HepG2 (cell line): ENCODE measurements around the gene HIC1. TPM values are rescaled to one million over a fixed set of nuclear protein-coding genes. Genes with fewer than 3 reads are reported as not detected.

Source experiments
- KAT8 ChIP-seq: IDR thresholded peaks from 2 replicates; pipeline ENCODE4 v1.6.1; 2016; ENCODE audit warnings: missing genetic modification reagents, missing compliant biosample characterization
- RAD21 ChIP-seq: fragments of 450-650 bp; formaldehyde crosslinking; IDR thresholded peaks from 2 replicates; pipeline ENCODE4 v1.5.0; 2020; ENCODE audit warnings: mild to moderate bottlenecking
- RELA ChIP-seq: sonication (generic); formaldehyde crosslinking; IDR thresholded peaks from 2 replicates; pipeline ENCODE4 v1.4.0; 2020; ENCODE audit warnings: missing genetic modification reagents
- SMC3 ChIP-seq: IDR thresholded peaks from 2 replicates; pipeline ENCODE4 v1.6.1; 2011; ENCODE audit warnings: low read length, improper control_type of control experiment
- SP140L ChIP-seq: sonication (generic); formaldehyde crosslinking; IDR thresholded peaks from 2 replicates; pipeline ENCODE4 v1.4.0; 2020; ENCODE audit warnings: missing genetic modification reagents, borderline replicate concordance
- XRCC5 ChIP-seq: fragments of 200-400 bp; formaldehyde crosslinking; optimal IDR thresholded peaks from 2 replicates; pipeline ENCODE3; 2017; ENCODE audit warnings: mild to moderate bottlenecking, low read length
- ZFP1 ChIP-seq: IDR thresholded peaks from 2 replicates; pipeline ENCODE4 v1.6.1; 2016
- ZNF331 ChIP-seq: sonication (generic); formaldehyde crosslinking; IDR thresholded peaks from 2 replicates; pipeline ENCODE4 v1.4.0; 2020; ENCODE audit warnings: missing genetic modification reagents
- ZNF746 ChIP-seq: sonication (generic); formaldehyde crosslinking; IDR thresholded peaks from 2 replicates; pipeline ENCODE4 v1.8.0; 2022; ENCODE audit warnings: mild to moderate bottlenecking, missing genetic modification reagents
- ZNF777 ChIP-seq: sonication (generic); formaldehyde crosslinking; IDR thresholded peaks from 2 replicates; pipeline ENCODE4 v1.4.0; 2020; ENCODE audit warnings: missing genetic modification reagents
- polyA plus RNA-seq, 8 experiments: library from polyadenylated mRNA; depleted of rRNA in 3 of 8; stranded (reverse) in 7 of 8; unstranded in 1 of 8; fragments of >200 nt; fragmentation: Illumina TruSeq in 4 of 8; extraction: Trizol in 4 of 8; gene quantifications; 2 replicates each; pipeline versions ENCODE4 v1.2.1 to v1.2.3, GENCODE V29; 2011 to 2016; ENCODE audit warnings: low read depth in 4 of 8, missing spikeins in 1 of 8, mixed read lengths in 1 of 8; ENCODE audit not compliant: insufficient read depth in 1 of 8
- total RNA-seq, 5 experiments: library from RNA; depleted of rRNA; stranded (reverse); fragments of >200 nt; fragmentation: Illumina TruSeq; extraction: Trizol; gene quantifications; 2 replicates each; pipeline ENCODE4 v1.2.3, GENCODE V29; 2016; ENCODE audit warnings: low read depth in 1 of 5
- TF ChIP-seq, protein P1 (sequence below): sonication (generic); formaldehyde crosslinking; IDR thresholded peaks from 2 replicates; pipeline ENCODE4 v1.9.0; 2021; ENCODE audit warnings: missing genetic modification reagents, borderline replicate concordance
- TF ChIP-seq, protein P2 (sequence below): sonication (generic); formaldehyde crosslinking; IDR thresholded peaks from 2 replicates; pipeline ENCODE4 v1.4.0; 2020; ENCODE audit warnings: mild to moderate bottlenecking, missing genetic modification reagents
- TF ChIP-seq, protein P3 (sequence below): sonication (generic); formaldehyde crosslinking; IDR thresholded peaks from 2 replicates; pipeline ENCODE4 v1.8.1; 2023; ENCODE audit warnings: mild to moderate bottlenecking, inconsistent platforms, moderate library complexity, missing genetic modification reagents, borderline replicate concordance
- TF ChIP-seq, protein P4 (sequence below), 2 experiments: IDR thresholded peaks; 2 replicates each; pipeline ENCODE4 v1.6.1; 2011 to 2012; ENCODE audit warnings: low read length in 2 of 2, borderline replicate concordance in 1 of 2, low read depth in 1 of 2, mild to moderate bottlenecking in 1 of 2, moderate library complexity in 1 of 2

Gene HIC1
- total and polyA plus RNA-seq, 2 of the 13 experiments (the other 11 are each of a cell fraction or from before 2014, with no cell fraction given) = 0.04 to 0.31 TPM

DNA sequence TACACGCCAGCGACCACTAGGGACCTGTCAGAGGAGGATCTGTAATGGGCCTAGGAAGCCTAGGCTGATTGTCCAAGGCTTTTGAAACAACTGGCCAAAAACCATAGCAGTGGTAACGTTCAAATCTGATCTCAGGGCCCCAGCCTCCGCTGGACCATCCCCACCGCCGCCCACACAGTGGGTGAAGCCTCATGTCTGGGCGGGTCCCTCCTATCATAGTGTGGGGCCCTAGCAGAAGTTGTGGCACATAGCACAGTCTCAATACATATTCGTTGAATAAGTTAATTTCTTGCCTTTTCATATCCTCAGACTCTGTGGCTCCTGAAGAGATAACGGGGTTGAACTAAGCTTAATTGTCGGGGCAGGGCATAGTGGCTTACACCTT, 24.1 kb upstream of the HIC1 start (continued):
- TF ChIP-seq, protein P1, sequence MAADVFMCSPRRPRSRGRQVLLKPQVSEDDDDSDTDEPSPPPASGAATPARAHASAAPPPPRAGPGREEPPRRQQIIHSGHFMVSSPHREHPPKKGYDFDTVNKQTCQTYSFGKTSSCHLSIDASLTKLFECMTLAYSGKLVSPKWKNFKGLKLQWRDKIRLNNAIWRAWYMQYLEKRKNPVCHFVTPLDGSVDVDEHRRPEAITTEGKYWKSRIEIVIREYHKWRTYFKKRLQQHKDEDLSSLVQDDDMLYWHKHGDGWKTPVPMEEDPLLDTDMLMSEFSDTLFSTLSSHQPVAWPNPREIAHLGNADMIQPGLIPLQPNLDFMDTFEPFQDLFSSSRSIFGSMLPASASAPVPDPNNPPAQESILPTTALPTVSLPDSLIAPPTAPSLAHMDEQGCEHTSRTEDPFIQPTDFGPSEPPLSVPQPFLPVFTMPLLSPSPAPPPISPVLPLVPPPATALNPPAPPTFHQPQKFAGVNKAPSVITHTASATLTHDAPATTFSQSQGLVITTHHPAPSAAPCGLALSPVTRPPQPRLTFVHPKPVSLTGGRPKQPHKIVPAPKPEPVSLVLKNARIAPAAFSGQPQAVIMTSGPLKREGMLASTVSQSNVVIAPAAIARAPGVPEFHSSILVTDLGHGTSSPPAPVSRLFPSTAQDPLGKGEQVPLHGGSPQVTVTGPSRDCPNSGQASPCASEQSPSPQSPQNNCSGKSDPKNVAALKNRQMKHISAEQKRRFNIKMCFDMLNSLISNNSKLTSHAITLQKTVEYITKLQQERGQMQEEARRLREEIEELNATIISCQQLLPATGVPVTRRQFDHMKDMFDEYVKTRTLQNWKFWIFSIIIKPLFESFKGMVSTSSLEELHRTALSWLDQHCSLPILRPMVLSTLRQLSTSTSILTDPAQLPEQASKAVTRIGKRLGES (CRISPR knock-in tag) = no peak
- TF ChIP-seq RELA (CRISPR knock-in tag) (no peak), SMC3 (peak; percentile 51; the same call in 1 of the 2 replicates), XRCC5 (peak; percentile 51), SP140L (no peak), KAT8 (CRISPR knock-in tag) (no peak), ZNF777 (CRISPR knock-in tag) (no peak), RAD21 (CRISPR knock-in tag) (peak; percentile 71), ZNF746 (CRISPR knock-in tag) (no peak), ZFP1 (CRISPR knock-in tag) (no peak), ZNF331 (CRISPR knock-in tag) (peak; percentile 16; the same call in 1 of the 2 replicates)
- TF ChIP-seq, protein P2, sequence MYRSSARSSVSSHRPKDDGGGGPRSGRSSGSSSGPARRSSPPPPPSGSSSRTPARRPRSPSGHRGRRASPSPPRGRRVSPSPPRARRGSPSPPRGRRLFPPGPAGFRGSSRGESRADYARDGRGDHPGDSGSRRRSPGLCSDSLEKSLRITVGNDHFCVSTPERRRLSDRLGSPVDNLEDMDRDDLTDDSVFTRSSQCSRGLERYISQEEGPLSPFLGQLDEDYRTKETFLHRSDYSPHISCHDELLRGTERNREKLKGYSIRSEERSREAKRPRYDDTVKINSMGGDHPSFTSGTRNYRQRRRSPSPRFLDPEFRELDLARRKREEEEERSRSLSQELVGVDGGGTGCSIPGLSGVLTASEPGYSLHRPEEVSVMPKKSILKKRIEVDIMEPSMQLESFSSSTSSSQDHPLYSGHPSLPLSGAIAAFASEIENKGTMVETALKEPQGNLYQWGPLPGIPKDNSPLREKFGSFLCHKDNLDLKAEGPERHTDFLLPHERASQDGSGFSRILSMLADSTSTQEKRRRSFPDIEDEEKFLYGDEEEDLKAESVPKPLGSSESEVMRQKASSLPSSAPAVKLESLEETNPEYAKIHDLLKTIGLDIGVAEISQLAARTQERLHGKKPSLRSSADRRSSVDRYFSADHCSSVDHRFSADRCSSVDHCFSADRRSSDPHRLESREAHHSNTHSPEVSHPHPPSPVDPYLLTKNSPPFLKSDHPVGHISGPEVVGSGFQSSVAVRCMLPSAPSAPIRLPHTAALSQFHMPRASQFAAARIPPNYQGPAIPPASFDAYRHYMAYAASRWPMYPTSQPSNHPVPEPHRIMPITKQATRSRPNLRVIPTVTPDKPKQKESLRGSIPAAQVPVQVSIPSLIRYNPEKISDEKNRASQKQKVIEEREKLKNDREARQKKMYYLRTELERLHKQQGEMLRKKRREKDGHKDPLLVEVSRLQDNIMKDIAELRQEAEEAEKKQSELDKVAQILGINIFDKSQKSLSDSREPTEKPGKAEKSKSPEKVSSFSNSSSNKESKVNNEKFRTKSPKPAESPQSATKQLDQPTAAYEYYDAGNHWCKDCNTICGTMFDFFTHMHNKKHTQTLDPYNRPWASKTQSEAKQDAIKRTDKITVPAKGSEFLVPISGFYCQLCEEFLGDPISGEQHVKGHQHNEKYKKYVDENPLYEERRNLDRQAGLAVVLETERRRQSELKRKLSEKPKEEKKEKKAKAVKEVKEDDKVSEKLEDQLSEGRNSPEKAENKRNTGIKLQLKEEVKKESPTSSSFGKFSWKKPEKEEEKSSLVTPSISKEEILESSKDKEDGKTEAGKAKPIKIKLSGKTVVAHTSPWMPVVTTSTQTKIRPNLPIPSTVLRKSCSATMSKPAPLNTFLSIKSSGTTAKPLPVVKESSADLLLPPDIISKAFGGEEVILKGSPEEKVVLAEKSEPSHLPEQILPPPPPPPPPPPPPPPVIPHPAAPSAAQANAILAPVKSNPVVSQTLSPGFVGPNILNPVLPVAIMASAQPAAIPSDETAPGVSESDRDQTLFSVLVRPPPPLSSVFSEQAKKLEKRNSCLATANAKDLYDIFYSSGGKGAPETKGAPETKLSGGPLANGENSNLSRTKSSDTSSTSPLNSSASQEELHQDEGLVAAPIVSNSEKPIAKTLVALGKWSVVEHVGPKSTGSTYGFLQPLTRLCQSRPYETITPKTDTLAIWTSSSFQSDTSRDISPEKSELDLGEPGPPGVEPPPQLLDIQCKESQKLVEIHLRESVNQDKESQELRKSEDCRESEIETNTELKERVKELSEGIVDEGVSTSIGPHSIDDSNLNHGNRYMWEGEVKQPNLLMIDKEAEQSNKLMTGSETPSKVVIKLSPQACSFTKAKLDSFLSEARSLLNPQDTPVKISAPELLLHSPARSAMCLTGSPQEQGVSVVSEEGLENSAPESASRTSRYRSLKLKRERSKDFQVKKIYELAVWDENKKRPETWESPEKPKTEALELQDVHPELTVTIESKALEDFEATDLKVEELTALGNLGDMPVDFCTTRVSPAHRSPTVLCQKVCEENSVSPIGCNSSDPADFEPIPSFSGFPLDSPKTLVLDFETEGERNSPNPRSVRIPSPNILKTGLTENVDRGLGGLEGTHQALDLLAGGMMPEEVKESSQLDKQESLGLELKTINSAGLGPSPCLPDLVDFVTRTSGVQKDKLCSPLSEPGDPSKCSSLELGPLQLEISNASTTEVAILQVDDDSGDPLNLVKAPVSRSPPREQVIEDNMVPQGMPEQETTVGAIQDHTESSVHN = no peak
- TF ChIP-seq, protein P3, sequence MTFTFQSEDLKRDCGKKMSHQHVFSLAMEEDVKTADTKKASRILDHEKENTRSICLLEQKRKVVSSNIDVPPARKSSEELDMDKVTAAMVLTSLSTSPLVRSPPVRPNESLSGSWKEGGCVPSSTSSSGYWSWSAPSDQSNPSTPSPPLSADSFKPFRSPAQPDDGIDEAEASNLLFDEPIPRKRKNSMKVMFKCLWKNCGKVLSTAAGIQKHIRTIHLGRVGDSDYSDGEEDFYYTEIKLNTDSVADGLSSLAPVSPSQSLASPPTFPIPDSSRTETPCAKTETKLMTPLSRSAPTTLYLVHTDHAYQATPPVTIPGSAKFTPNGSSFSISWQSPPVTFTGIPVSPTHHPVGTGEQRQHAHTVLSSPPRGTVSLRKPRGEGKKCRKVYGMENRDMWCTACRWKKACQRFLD (CRISPR knock-in tag) = no peak
- TF ChIP-seq, protein P4, sequence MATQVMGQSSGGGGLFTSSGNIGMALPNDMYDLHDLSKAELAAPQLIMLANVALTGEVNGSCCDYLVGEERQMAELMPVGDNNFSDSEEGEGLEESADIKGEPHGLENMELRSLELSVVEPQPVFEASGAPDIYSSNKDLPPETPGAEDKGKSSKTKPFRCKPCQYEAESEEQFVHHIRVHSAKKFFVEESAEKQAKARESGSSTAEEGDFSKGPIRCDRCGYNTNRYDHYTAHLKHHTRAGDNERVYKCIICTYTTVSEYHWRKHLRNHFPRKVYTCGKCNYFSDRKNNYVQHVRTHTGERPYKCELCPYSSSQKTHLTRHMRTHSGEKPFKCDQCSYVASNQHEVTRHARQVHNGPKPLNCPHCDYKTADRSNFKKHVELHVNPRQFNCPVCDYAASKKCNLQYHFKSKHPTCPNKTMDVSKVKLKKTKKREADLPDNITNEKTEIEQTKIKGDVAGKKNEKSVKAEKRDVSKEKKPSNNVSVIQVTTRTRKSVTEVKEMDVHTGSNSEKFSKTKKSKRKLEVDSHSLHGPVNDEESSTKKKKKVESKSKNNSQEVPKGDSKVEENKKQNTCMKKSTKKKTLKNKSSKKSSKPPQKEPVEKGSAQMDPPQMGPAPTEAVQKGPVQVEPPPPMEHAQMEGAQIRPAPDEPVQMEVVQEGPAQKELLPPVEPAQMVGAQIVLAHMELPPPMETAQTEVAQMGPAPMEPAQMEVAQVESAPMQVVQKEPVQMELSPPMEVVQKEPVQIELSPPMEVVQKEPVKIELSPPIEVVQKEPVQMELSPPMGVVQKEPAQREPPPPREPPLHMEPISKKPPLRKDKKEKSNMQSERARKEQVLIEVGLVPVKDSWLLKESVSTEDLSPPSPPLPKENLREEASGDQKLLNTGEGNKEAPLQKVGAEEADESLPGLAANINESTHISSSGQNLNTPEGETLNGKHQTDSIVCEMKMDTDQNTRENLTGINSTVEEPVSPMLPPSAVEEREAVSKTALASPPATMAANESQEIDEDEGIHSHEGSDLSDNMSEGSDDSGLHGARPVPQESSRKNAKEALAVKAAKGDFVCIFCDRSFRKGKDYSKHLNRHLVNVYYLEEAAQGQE (IDR thresholded peaks at IDR 0.05; ENCODE audit: borderline replicate concordance in 1 of 2, low read depth in 1 of 2, low read length in 2 of 2) = no peak
